Adrenal gland (tissue), 5 donors: ENCODE data around the gene LMAN1L.

ENCODE experiments used
- CTCF ChIP-seq, 6 experiments: fragments of 450-650 bp in 4 of 6; fragments of 200-600 bp in 2 of 6; sonication (generic) in 1 of 6; IDR thresholded peaks; 1 replicate in 5 of 6; 2 replicates in 1 of 6; pipeline versions ENCODE4 v1.5.1 to v1.8.0; 2016 to 2021; ENCODE audit warnings: antibody characterized with exemption in 6 of 6, mild to moderate bottlenecking in 2 of 6, moderate library complexity in 1 of 6
- POLR2A ChIP-seq, 2 donors: fragments of 450-650 bp; IDR thresholded peaks; one replicate each; pipeline ENCODE4 v1.6.1; 2017; ENCODE audit warnings: antibody characterized with exemption in 2 of 2, mild to moderate bottlenecking in 2 of 2, moderate library complexity in 1 of 2
- donor health status: DM: no; HTN: no; CAD: no.

DNA sequence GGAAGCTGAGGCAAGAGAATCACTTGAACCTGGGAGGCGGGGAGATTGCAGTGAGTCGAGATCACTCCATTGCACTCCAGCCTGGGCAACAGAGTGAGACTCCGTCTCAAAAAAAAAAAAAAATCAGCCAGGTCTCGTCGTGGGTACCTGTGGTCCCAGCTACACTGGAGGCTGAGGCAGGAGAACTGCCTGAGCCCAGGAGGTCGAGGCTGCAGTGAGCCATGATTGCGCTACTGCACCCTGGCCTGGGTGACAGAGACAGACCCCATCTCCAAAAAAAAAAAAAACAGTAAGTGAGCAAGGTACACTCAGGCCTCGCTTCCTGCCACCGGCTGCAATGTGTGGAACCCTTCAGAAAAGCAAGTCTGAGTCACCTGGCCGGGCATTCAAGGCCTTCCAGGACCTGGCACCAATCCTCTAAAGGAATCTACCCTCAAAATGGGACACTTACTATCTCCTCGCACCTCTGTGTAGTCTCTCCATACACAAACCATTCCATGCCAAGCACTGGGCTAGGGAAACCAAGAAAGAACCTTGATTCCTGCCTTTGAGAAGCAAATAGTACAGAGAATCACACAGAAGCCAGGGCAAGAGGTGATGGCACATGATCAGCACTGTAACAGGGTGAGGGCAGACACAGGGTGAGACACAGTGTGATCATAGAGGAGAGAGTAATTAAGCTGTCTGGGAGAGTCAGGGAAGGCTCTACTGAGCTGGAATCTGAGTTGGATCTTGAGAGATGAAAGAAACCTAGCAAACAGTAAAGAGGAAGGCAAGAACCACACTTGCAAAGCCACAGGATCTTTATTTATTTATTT lies 50.8 kb downstream of the LMAN1L start:
- TF ChIP-seq CTCF (IDR thresholded peaks at IDR 0.05), result no peak
- TF ChIP-seq POLR2A (IDR thresholded peaks at IDR 0.05), result peak in 1 of 2 donors; percentile 20
